Muscle layer of colon (tissue), 2 donors: ENCODE data around the gene BORCS5.
A peak's percentile ranks its signal among the peaks of the same experiment; 100 is the strongest.

ENCODE experiments used
- H3K27ac ChIP-seq: one replicate; pipeline ENCODE4 v1.7.0; 2013; ENCODE audit warnings: low read depth, mild to moderate bottlenecking, low read length, moderate library complexity
- H3K27me3 ChIP-seq, 2 donors: one replicate each; pipeline ENCODE4 v1.7.0; 2013; ENCODE audit warnings: low read length in 2 of 2, mild to moderate bottlenecking in 2 of 2; ENCODE audit not compliant: insufficient read depth in 2 of 2, control insufficient read depth in 1 of 2
- H3K36me3 ChIP-seq: one replicate; pipeline ENCODE4 v1.7.0; 2013; ENCODE audit warnings: mild to moderate bottlenecking, low read length; ENCODE audit not compliant: insufficient read depth
- H3K4me1 ChIP-seq: one replicate; pipeline ENCODE4 v1.7.0; 2013; ENCODE audit warnings: mild to moderate bottlenecking, low read length; ENCODE audit not compliant: insufficient read depth
- H3K4me3 ChIP-seq, 2 donors: one replicate each; pipeline ENCODE4 v1.7.0; 2013; ENCODE audit warnings: low read length in 2 of 2, low read depth in 1 of 2, mild to moderate bottlenecking in 1 of 2, moderate library complexity in 1 of 2
- H3K9ac ChIP-seq: one replicate; pipeline ENCODE4 v1.7.0; 2013; ENCODE audit warnings: low read length
- H3K9me3 ChIP-seq: one replicate; pipeline ENCODE4 v1.7.0; 2013; ENCODE audit warnings: mild to moderate bottlenecking, low read length
- donor health status: abdominal sarcoma.
- donor health status: Adenocarcinoma of cecum.

BORCS5 gene

DNA sequence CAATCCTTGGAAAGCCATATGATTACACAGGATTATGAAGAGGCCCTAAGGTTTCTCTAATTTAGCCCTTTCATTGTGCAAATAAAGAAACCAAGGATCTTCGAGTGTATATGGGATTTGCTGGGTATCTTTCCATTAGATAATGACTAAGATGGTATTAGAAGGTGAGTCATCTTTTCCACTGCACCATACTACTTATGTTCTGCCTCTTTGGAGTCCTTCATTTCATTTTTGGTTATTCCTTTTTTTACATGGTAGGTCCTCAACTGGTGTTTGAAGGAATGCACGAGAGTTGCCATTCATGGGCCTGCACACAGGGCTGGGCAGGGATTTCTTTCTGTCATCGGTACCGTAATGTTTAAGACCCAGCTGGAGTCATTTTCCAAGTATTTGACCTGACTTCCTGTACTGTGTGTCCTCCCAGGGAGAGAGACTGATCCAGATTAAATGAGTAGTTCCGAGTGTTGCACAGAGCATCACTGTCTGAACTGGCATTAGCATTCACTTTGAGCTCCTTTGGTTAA lies 85.7 kb downstream of the BORCS5 start:
- Histone ChIP-seq H3K27me3 (no peaks in the 10 kb centered on the region), H3K27ac (no peak overlapping the region), H3K36me3 (no peaks in the 10 kb centered on the region), H3K9ac (no peak overlapping the region), H3K4me3 (no peak overlapping the region), H3K9me3 (no peaks in the 10 kb centered on the region), H3K4me1 (peaks cover 23% of the 10 kb centered on the region)

- Histone ChIP-seq H3K36me3 (no peaks in the 10 kb centered on the region), H3K4me3 (peak overlapping the region in 1 of 2 donors; percentile 33), H3K4me1 (peaks cover 23% of the 10 kb centered on the region), H3K9me3 (no peaks in the 10 kb centered on the region), H3K27ac (peak overlapping the region; percentile 52), H3K27me3 (no peaks in the 10 kb centered on the region), H3K9ac (peak overlapping the region; percentile 13)
Observed at GRCh38 chr12:12443431-12443878, 86.6 kb downstream of the BORCS5 start.

DNA sequence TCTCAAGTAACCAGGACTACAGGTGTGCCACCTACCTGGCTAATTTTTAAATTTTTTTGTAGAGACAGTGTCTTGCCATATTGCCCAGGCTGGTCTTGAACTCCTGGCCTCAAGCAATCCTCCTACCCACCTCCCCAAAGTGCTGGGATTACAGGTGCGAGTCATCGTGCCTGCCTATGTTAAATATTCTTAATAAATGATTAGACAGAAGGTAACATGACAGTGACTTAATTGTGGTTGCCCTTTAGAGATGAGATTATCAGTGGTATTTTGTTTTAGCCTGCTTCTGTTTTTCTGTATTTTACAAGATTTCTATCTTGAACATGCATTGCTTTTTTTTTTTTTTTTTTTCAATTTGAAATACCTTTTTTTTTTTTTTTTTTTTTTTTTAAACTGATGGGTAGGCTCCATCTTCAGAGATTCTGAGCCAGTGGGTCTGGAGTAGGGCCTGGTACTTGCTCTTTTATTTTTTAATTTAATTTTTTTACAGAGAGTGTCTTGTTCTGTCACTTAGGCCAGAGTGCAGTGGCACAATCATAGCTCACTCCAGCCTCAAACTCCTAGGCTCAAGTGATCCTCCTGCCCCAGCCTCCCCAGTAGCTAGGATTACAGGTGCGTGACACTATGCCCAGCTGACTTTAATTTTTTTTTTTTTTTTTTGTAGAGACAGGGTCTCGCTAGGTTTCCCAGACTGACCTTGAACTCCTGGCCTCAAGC lies 88.4 kb downstream of the BORCS5 start:
- Histone ChIP-seq H3K27ac (no peak overlapping the region), H3K27me3 (no peaks in the 10 kb centered on the region), H3K4me1 (peaks cover 23% of the 10 kb centered on the region), H3K36me3 (no peaks in the 10 kb centered on the region), H3K4me3 (no peak overlapping the region), H3K9ac (no peak overlapping the region), H3K9me3 (no peaks in the 10 kb centered on the region)

DNA sequence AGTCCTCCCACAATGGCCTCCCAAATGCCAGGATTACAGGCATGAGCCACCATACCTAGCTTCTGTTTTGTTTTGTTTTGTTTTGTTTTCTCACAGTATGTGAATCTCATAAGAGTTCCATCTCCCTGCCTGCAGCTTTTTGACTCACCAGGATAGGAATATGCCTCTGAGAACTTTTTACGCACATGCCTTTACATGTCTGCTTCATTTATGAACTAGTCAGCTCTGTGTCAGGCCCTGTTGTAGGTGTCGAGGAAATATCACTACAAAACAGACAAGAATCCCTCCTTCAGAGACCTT lies 89.0 kb downstream of the BORCS5 start:
- Histone ChIP-seq H3K36me3 (no peaks in the 10 kb centered on the region), H3K27ac (no peak overlapping the region), H3K9ac (no peak overlapping the region), H3K9me3 (no peaks in the 10 kb centered on the region), H3K4me1 (peaks cover 23% of the 10 kb centered on the region), H3K4me3 (no peak overlapping the region), H3K27me3 (no peaks in the 10 kb centered on the region)

DNA sequence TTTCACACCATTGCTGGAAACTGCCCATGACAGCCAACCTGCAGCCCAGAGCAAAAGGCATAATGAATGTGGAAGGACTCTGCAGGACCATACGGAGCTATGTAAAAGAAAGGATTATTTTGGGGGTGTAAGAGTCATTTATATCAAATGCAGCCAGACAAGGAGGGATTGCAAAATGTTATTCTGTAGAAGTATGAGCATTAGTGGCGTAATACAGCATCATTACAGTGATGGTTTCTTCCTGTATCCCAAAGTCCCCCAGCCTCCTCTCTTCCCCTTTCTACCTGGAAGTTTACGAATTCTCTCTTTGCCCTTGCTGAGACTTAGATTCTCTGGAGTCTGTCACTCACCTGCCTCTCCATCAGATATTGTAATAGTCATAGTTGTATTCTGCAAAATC lies 89.9 kb downstream of the BORCS5 start:
- no peak overlapping the region for H3K9ac ChIP-seq
- peaks cover 23% of the 10 kb centered on the region for H3K4me1 ChIP-seq
- H3K9me3 ChIP-seq: no peaks in the 10 kb centered on the region
- H3K4me3 ChIP-seq: no peak overlapping the region
- H3K27me3 ChIP-seq: no peaks in the 10 kb centered on the region
- no peak overlapping the region for H3K27ac ChIP-seq
- H3K36me3 ChIP-seq: no peaks in the 10 kb centered on the region

DNA sequence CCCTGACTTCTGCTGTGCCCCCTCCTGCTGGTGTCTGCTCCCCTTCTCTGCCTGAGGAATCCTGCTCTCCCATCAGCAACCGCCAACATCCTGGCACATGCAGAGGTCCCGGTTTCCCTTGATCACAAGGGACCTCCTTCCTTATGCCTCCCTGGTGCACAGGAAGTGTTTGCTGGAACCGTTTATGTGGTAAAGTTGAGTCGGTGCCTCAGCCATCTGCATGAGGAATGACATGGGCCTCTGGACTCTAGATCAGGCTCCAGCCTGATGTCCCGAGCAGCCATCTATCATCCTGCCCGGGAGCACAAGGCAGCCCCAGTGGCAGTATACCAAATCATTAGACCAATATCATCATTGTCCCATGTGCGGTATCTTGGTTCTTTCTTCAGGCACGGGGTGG lies 90.4 kb downstream of the BORCS5 start:
- no peak overlapping the region for H3K27ac ChIP-seq
- no peaks in the 10 kb centered on the region for H3K9me3 ChIP-seq
- H3K27me3 ChIP-seq: no peaks in the 10 kb centered on the region
- H3K4me3 ChIP-seq: no peak overlapping the region
- no peak overlapping the region for H3K9ac ChIP-seq
- peaks cover 23% of the 10 kb centered on the region for H3K4me1 ChIP-seq
- no peaks in the 10 kb centered on the region for H3K36me3 ChIP-seq

DNA sequence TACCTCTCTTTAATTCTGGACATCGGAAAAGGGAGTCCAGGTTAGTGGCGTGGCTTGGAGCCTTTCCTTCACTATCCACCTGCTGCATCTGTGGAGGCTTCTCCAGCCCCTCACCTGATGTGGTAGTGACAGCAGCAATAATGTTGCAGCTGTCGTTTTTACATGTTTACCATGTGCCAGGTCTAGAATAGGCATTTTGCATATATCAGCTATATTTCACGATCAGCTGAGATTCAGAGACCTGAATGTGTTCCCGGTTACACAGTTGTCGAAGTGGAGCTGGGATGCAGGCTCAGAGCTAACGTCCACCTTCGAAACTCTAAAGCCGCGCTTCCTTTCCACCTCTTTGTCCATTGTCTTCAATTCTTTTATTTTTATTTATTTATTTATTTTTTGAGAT lies 91.0 kb downstream of the BORCS5 start:
- H3K9ac ChIP-seq: no peak overlapping the region
- no peak overlapping the region for H3K27ac ChIP-seq
- H3K4me3 ChIP-seq: no peak overlapping the region
- H3K9me3 ChIP-seq: no peaks in the 10 kb centered on the region
- H3K27me3 ChIP-seq: no peaks in the 10 kb centered on the region
- H3K36me3 ChIP-seq: no peaks in the 10 kb centered on the region
- H3K4me1 ChIP-seq: peaks cover 17% of the 10 kb centered on the region

DNA sequence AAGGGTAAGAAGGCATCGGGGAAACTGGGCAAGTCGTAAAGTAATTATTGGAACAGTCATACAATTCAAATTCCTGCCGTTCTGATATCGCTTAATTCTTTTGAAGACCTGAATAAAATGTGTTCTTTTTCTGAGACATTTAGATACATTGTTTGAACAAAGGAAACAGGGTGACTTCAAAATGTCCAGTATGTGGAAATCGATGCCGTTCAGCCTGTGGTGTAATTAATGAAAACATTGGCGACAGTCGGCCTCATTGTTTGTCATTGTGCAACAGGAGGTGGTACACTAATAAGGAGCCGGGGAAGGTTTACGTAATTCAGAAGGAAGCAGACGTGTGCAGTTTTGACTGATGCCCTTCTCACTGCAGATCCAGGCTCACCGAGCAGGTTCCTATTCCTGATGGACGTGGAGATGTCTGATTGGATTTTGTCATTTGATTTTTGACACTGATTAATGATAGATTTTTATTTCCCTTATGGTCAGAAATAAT lies 92.7 kb downstream of the BORCS5 start:
- H3K9me3 ChIP-seq: no peaks in the 10 kb centered on the region
- H3K4me3 ChIP-seq: no peak overlapping the region
- no peak overlapping the region for H3K27ac ChIP-seq
- H3K4me1 ChIP-seq: peaks cover 10% of the 10 kb centered on the region
- H3K36me3 ChIP-seq: no peaks in the 10 kb centered on the region
- no peak overlapping the region for H3K9ac ChIP-seq
- no peaks in the 10 kb centered on the region for H3K27me3 ChIP-seq

DNA sequence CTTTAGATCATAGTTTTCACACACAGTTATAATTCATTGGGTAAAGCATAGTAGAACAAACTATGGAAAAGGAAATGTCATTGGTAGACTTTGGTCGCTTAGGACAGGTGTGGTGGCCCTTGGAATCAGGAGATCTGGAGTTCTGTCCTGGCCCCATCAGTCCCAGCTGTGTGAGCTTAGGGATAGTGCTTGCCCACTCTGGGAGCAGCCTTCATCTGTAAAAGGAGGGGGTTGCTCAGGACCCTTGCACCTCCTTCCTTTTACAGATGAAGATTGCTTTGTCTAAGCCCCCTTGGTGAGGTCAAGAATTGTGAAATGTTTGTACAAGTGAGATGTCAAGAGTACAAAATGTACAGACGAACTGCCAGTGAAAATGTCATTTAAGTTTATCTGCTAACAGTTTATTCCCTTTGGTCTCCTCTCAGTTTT lies 93.2 kb downstream of the BORCS5 start:
- no peak overlapping the region for H3K27ac ChIP-seq
- H3K4me3 ChIP-seq: no peak overlapping the region
- H3K9me3 ChIP-seq: no peaks in the 10 kb centered on the region
- H3K27me3 ChIP-seq: no peaks in the 10 kb centered on the region
- H3K9ac ChIP-seq: no peak overlapping the region
- no peaks in the 10 kb centered on the region for H3K36me3 ChIP-seq
- peaks cover 15% of the 10 kb centered on the region for H3K4me1 ChIP-seq

GRCh38 chr12:12451098-12451497 lies 94.2 kb downstream of the BORCS5 start:
- no peak overlapping the region for H3K4me3 ChIP-seq
- H3K9ac ChIP-seq: no peak overlapping the region
- H3K27me3 ChIP-seq: no peaks in the 10 kb centered on the region
- H3K27ac ChIP-seq: no peak overlapping the region
- H3K4me1 ChIP-seq: peaks cover 16% of the 10 kb centered on the region
- no peaks in the 10 kb centered on the region for H3K36me3 ChIP-seq
- no peaks in the 10 kb centered on the region for H3K9me3 ChIP-seq

DNA sequence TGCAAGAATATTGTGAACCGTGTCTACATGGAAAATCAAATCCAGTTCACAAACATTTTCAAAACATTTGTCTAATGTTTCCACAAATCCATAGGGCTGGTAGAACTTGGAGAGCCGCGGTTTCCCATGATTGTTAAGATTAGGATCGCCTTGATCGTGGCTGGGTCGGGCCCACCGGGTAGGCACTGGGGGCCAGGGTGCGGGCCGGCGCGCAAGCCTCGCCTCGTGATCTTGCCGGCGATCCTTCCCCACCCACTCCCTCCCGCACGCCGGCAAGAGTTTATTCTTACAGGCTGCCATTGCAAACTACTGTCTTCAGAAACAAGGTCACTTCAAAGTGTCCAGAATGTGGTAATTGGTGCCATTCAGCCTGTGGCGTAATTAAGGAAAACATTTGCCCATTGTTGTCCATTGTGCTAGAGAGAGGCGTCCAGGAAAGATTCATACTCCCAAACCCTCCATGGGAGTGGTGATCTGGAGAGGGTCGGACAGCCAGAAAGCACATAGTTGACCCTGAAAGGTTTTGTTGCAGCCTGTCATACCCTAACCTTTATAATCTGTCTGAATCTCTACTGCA lies 95.5 kb downstream of the BORCS5 start:
- Histone ChIP-seq H3K27me3 (no peaks in the 10 kb centered on the region), H3K36me3 (no peaks in the 10 kb centered on the region), H3K27ac (no peak overlapping the region), H3K4me3 (no peak overlapping the region), H3K4me1 (peaks cover 16% of the 10 kb centered on the region), H3K9me3 (no peaks in the 10 kb centered on the region), H3K9ac (no peak overlapping the region)

DNA sequence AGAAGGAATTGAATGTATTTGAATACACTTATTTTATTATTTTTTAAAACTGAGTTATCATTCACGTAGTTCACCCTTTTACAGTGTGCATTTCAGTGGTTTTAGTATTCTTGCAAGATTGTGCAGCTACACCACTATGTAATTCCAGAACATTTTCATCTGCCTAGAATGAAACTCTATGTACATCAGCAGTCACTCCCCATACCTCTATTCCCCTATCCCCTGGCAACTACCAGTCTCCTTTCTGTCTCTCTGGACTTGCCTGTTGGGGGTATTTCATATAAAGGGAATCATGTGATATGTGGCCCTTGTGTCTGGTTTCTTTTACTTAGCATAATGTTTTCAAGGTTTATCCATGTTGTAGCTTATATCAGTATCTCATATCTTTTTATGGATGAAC lies 96.8 kb downstream of the BORCS5 start:
- no peak overlapping the region for H3K4me3 ChIP-seq
- no peak overlapping the region for H3K27ac ChIP-seq
- no peaks in the 10 kb centered on the region for H3K27me3 ChIP-seq
- no peak overlapping the region for H3K9ac ChIP-seq
- no peaks in the 10 kb centered on the region for H3K9me3 ChIP-seq
- peaks cover 16% of the 10 kb centered on the region for H3K4me1 ChIP-seq
- no peaks in the 10 kb centered on the region for H3K36me3 ChIP-seq
